Brain pericyte (primary cell): Measurements from ENCODE around the gene FKBP10.
A peak's percentile ranks its signal among the peaks of the same experiment; 100 is the strongest.
"Not testable (repeated sequence)": the region's sequence is repeated elsewhere in the genome, so short reads cannot be mapped to it uniquely, and the experiment has no call there.

Source experiments
- DNase-seq: peaks from one replicate; pipeline ENCODE4 v3.0.0-alpha.2; 2012; ENCODE audit warnings: low read depth, low spot score

FKBP10 gene

GRCh38 chr17:41839448-41839847 lies 26.6 kb downstream of the FKBP10 start:
- not testable (repeated sequence) for DNase-seq

GRCh38 chr17:41840781-41841180 lies 28.0 kb downstream of the FKBP10 start:
- not testable (repeated sequence) for DNase-seq

- no peak for DNase-seq
These were observed 32.2 kb downstream of the FKBP10 start for GRCh38 chr17:41844971-41845370.

- DNase-seq = no peak
These were observed 36.0 kb downstream of the FKBP10 start for GRCh38 chr17:41848788-41849187.

GRCh38 chr17:41849251-41849990 lies 36.6 kb downstream of the FKBP10 start:
- no peak for DNase-seq

GRCh38 chr17:41851382-41851781 lies 38.6 kb downstream of the FKBP10 start:
- DNase-seq = not testable (repeated sequence)

- no peak for DNase-seq
These were observed 47.6 kb downstream of the FKBP10 start for GRCh38 chr17:41860254-41860931.

GRCh38 chr17:41863074-41863848 lies 50.5 kb downstream of the FKBP10 start:
- no peak for DNase-seq

GRCh38 chr17:41864498-41864835 lies 51.7 kb downstream of the FKBP10 start:
- no peak for DNase-seq

GRCh38 chr17:41864836-41865595 lies 52.2 kb downstream of the FKBP10 start, which contains the start of gene KLHL11:
Gene KLHL11 (minus strand): TSS chr17:41865423. CDS start chr17:41865370, 53 bp downstream.
- DNase-seq = peak; percentile 50

GRCh38 chr17:41865596-41865893 lies 52.7 kb downstream of the FKBP10 start:
- peak; percentile 27 for DNase-seq

GRCh38 chr17:41868568-41868967 lies 55.8 kb downstream of the FKBP10 start:
- DNase-seq = no peak

- no peak for DNase-seq
These were observed 56.6 kb downstream of the FKBP10 start for GRCh38 chr17:41869426-41869825.

- no peak for DNase-seq
These were observed 57.3 kb downstream of the FKBP10 start for GRCh38 chr17:41870097-41870496.

GRCh38 chr17:41870627-41871026 lies 57.8 kb downstream of the FKBP10 start:
- DNase-seq = no peak

- DNase-seq = no peak
These were observed 59.0 kb downstream of the FKBP10 start for GRCh38 chr17:41871789-41872188.
